ENCODE results near the gene CD2BP2. TPM values are rescaled to one million over a fixed set of nuclear protein-coding genes. Genes with fewer than 3 reads are reported as not detected.

Gene CD2BP2
- total RNA-seq, 1 donor from 2014 or later, result 15.1 TPM

DNA sequence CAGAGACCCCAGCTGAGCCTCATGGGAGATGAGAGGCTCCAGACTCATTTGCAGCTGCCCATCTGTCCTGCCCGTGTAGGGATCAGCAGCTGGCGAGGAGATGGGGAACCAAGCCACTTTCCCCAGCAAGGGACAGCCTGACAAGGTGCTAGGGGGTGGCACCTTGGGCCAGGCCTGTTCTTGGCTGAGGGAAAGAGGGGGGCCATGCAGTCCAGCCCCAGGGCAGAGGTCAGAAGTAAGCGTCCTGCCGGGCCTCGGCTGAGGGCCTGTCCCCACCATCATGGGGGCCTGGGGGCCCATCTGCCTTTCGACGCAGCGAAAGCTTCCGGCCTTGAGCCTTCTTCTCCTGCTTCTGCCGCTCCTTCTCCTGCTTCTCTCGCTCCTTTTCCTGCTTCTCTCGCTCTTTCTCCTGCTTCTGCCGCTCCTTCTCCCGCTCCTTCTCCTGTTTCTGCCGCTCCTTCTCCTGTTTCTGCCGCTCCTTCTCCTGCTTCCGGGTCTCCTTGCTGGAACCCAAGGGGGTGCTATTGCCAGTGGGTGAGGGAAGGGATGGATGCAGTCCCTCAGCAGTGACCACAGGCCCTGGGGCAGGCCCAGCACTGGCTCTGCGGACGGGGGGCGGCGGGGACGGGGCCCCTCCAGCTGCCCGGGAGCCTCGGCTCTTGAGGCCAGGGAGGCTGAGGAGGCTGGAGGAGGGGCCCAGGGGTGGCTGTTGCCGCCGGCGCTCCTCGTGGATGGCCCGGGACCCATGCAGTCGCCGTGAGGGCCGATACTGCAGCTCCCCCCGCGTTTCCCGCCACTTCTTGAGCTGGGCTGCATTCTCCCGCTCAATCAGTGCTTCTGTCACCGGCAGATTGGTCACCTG, 2.8 kb upstream of the CD2BP2 start:
- Histone ChIP-seq H3K27ac (no peak overlapping the region), H3K9me3 (no peaks in the 10 kb centered on the region), H3K4me3 (no peak overlapping the region), H3K4me1 (peaks cover 0 to 27% of the 10 kb centered on the region in 2 donors), H3K27me3 (no peaks in the 10 kb centered on the region), H3K36me3 (peaks cover 35 to 39% of the 10 kb centered on the region in 2 donors)
- TF ChIP-seq, protein P1, sequence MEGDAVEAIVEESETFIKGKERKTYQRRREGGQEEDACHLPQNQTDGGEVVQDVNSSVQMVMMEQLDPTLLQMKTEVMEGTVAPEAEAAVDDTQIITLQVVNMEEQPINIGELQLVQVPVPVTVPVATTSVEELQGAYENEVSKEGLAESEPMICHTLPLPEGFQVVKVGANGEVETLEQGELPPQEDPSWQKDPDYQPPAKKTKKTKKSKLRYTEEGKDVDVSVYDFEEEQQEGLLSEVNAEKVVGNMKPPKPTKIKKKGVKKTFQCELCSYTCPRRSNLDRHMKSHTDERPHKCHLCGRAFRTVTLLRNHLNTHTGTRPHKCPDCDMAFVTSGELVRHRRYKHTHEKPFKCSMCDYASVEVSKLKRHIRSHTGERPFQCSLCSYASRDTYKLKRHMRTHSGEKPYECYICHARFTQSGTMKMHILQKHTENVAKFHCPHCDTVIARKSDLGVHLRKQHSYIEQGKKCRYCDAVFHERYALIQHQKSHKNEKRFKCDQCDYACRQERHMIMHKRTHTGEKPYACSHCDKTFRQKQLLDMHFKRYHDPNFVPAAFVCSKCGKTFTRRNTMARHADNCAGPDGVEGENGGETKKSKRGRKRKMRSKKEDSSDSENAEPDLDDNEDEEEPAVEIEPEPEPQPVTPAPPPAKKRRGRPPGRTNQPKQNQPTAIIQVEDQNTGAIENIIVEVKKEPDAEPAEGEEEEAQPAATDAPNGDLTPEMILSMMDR (IDR thresholded peaks at IDR 0.05), result no peak
- intact Hi-C loops (cut with DNase I), result loop anchor here (5.0 kb wide), 1 partner anchor 169 kb away; the partner anchor contains the start of gene ZNF768
- no peak for DNase-seq (ENCODE audit: low spot score in 2 of 2)

DNA sequence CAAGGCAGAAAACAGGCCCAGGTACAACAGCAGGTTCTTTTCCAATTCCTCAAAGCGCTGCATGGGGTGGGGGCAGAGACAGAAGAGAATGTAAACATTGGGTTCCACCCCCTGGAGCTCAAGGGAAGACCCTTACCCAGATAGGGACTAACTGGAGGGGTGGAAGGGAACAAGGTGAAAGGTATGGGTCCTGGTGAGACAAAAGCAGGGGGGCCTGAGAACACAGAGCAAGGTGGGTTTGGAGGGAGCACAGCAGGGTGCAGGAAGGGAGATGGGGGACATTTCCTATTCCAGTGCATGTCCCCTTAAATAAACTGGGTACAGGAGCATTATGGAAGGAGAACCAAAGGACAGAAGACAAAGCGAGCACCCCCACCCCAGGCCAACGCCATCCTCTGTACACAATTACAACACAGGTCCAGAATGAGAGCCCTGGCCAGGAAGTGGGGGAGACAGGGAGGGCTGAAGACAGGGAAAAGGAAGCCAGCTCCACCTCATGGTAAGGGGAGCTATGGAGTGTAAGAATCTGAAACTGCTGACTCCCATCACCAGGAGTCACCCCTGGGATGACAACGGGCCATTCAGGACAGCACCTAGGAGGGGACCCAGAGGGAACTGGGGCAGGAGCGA, 2.1 kb upstream of the CD2BP2 start:
- intact Hi-C loops (cut with DNase I), result loop anchor here (5.0 kb wide), 1 partner anchor 170 kb away; the partner anchor contains the start of gene ZNF768
- H3K4me3 ChIP-seq, result no peak overlapping the region
- H3K27ac ChIP-seq, result no peak overlapping the region
- H3K9me3 ChIP-seq, result no peaks in the 10 kb centered on the region
- peaks cover 5 to 35% of the 10 kb centered on the region in 2 donors for H3K4me1 ChIP-seq
- no peak for DNase-seq (ENCODE audit: low spot score in 2 of 2)
- TF ChIP-seq, protein P1 (IDR thresholded peaks at IDR 0.05), result no peak
- peaks cover 34 to 46% of the 10 kb centered on the region in 2 donors for H3K36me3 ChIP-seq
- no peaks in the 10 kb centered on the region for H3K27me3 ChIP-seq

DNA sequence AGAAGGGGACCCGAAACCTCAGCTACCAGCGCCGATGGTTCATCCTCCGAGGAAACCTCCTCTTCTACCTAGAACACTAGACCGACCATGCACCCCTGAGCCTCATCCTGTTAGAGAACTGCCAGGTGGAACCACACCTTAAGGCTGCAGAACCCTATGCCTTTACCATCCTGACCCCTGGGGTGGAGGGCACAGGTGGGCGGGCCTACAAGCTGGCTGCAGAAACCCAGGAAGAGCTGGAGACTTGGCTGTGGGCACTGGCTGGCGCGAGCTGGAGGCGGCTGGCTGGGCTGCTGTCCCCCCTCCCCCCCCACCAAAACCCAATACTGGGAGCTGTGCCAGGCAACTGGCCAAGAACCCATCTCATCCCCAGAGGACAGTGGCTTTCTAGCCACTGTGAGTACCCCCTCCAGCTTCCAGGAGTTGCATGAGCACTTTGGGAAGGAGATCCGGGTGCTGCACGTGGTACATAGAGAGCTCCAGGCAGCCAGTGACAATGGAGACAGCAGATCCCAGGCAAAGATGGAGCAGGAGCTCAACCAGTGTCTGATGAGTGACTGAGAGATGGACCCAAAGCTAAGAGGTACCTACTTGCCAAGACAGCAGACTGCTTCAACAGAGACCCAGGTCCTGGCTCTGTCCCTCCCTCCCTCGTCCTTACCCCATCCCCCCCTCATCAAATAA, 1.4 kb upstream of the CD2BP2 start:
- H3K4me1 ChIP-seq, result peaks cover 8 to 41% of the 10 kb centered on the region in 2 donors
- TF ChIP-seq, protein P1 (IDR thresholded peaks at IDR 0.05), result no peak
- H3K27ac ChIP-seq, result peak overlapping the region; percentile 95 to 98
- peaks cover 31 to 47% of the 10 kb centered on the region in 2 donors for H3K36me3 ChIP-seq
- H3K9me3 ChIP-seq, result no peaks in the 10 kb centered on the region
- H3K27me3 ChIP-seq, result no peaks in the 10 kb centered on the region
- peak overlapping the region in 1 of 2 donors; percentile 72 for H3K4me3 ChIP-seq
- intact Hi-C loops (cut with DNase I), result loop anchor here (5.0 kb wide), 1 partner anchor 171 kb away; the partner anchor contains the start of gene ZNF768
- no peak for DNase-seq (ENCODE audit: low spot score in 2 of 2)

DNA sequence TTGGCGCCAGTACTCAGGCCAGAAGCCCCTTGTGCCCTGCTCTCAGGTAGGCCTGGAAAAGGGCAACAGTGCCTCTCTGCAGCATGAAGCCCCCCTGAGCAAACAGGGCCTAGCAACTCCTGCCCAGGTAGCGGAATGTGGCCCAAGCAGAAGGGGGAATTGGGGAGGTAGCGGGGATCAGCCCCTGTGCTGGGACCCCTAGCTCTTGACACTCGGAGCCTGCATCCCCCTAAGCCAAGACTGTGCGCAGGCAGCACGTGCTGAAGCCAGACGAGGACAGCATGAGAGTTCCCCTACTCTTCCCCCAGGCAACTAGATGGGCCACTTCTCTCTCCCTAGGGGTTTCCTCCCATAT, 823 bp upstream of the CD2BP2 start:
- Histone ChIP-seq H3K4me3 (peak overlapping the region; percentile 72 to 87), H3K4me1 (peaks cover 10 to 42% of the 10 kb centered on the region in 2 donors), H3K27ac (peak overlapping the region; percentile 95 to 98), H3K27me3 (no peaks in the 10 kb centered on the region), H3K36me3 (peaks cover 38 to 50% of the 10 kb centered on the region in 2 donors), H3K9me3 (no peaks in the 10 kb centered on the region)
- DNase-seq (ENCODE audit: low spot score in 2 of 2), result no peak
- intact Hi-C loops (cut with DNase I), result loop anchor here (1.0 to 5.0 kb wide), 5 partner anchors 14 to 171 kb away; partner anchors contain the start of genes TBC1D10B, ZNF48 and ZNF768
- TF ChIP-seq, protein P1 (IDR thresholded peaks at IDR 0.05), result no peak

DNA sequence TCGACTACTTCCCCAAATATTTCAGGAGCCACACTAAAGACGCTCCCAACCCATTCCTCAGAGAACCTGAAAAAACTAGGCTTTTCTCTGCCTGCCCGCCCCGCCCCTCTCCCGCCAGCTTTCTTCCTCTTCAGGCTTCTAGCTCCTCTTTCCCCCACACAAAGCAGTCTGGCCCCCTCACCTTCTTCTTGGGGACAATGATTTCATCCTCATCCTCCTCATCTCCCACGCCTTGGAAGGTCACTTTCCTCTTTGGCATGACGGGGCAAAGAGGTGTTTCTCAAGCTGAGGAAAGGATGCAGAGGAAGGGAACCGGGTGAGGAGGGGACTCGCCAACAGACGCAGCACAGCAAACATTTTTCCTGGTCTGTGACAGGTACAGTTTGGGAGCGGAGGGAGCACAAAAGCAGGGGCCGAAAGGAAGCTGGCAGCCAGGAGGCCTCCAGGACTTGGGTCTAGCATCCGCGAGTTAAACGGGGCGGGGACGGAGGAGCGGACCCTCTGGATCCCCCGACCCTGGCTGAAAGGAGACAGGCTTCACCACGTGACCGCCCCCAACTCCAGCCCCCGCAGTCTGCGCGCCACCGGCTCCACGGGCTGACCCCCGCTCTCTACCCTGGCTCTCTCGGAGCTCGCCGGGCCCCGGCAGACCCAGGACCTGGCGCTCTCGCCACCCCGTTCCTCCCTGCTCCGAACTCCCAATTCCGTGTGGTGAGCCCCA, 525 bp downstream of the CD2BP2 start:
- peaks cover 10 to 42% of the 10 kb centered on the region in 2 donors for H3K4me1 ChIP-seq
- no peak for DNase-seq (ENCODE audit: low spot score in 2 of 2)
- peaks cover 40 to 52% of the 10 kb centered on the region in 2 donors for H3K36me3 ChIP-seq
- TF ChIP-seq, protein P1 (IDR thresholded peaks at IDR 0.05), result no peak
- H3K4me3 ChIP-seq, result peak overlapping the region; percentile 72 to 87
- no peaks in the 10 kb centered on the region for H3K27me3 ChIP-seq
- peak overlapping the region; percentile 95 to 98 for H3K27ac ChIP-seq
- H3K9me3 ChIP-seq, result no peaks in the 10 kb centered on the region
- intact Hi-C loops (cut with DNase I), result loop anchor here (1.0 to 5.0 kb wide), 5 partner anchors 16 to 173 kb away; partner anchors contain the start of genes TBC1D10B, ZNF48 and ZNF768

Measured in ascending aorta (tissue), 2 donors.